T-helper 9 cell (primary cell): ENCODE measurements around the gene GOLGA1.

ENCODE experiments used
- DNase-seq: peaks from one replicate; pipeline ENCODE4 v3.0.0-alpha.2; 2020

The GOLGA1 gene

GRCh38 chr9:124882231-124882630 lies 58.7 kb downstream of the GOLGA1 start:
- no peak for DNase-seq

DNA sequence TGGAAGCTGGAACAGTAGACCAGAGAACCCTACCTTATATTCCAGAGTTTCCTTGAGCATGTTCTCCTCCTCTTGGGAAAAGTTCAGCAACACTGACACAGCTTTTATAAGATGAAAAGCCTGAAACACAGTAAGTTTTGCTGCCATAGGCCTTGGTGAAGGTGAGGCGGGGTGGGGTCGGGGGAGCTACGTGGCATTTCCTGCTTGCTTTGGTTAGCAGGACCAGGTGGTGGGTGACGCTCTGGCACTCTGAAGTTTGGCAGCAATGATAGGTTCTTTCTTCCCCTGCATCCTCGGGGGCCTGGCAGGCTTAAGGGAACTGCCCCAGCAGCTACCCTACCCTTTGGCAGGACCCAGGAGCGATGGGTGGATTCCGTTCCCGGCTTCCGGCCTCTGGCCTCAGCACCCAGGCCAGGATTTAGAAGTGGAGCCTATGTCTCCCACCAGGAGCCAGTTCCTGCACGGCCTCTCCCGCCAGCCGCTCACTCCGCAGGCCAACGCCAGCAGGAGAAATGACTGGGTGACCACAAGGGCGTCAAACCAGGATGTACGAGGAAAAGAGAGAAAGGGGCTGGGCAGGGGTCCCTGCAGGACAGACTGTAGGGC lies 59.6 kb downstream of the GOLGA1 start:
- no peak for DNase-seq

DNA sequence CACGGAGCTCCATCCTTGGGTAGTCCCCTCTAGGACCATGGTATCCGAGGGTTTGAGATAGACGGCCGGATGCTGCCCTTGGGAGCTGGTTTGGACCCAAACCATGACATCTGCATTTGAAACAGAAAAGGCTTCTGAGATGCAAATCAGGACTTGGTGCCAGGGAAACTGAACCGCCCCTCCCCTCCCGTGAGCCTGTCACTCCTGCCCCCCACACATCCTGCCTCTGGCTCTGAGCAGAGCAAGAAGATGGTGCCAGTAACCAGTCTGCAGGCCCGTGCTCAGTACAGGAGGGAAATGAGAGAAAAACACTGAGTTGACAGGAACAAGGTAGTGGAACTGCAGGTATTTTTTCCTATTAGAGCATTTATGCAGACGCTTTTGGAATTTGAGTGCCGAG lies 60.4 kb downstream of the GOLGA1 start:
- no peak for DNase-seq

DNA sequence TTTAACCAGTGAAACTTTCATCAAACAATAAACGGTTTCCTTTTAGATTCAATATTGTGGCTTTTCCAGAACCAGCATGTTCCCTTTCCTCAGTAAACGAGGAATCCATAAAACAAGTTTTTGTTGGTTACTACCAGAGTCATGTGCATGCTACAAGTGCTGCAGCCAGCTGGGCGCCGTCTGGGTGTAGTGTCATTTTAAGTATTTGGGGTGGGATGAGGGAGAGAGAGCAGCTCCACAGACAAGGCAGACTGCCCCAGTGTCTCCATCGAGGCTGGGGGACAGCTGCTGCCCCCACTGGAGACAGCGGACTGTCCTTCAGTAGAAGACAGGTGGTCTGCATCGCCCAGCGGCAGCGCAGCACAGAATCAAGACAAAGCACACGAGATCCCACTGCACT lies 61.7 kb downstream of the GOLGA1 start:
- no peak for DNase-seq

GRCh38 chr9:124878518-124878917 lies 62.4 kb downstream of the GOLGA1 start:
- DNase-seq = no peak

GRCh38 chr9:124878021-124878420 lies 62.9 kb downstream of the GOLGA1 start:
- DNase-seq = no peak

GRCh38 chr9:124877021-124877782 lies 63.7 kb downstream of the GOLGA1 start:
- DNase-seq = no peak

DNA sequence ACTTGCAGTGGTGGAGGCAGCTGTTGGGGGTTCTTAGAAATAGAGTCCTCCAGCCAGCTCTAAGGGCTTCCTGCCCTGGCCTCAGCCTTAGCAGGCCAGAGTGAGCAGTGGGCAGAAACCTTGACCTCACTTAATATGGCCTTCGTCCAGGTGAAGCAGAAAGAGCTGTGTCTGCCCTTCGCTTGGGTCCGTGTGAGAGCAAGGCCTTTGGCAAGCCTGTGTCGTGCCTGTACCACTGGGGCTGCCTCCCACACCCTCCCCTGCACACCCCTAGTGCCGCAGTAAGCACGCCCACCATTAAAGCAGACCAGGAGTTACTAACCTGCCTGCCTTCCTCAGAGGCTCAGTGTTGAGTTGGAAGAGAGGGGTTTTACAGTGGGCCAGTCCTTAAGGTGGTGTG lies 65.4 kb downstream of the GOLGA1 start:
- DNase-seq = no peak

- no peak for DNase-seq
Observed at GRCh38 chr9:124873664-124874063, 67.2 kb downstream of the GOLGA1 start.

- DNase-seq = no peak
Observed at GRCh38 chr9:124871156-124871561, 69.7 kb downstream of the GOLGA1 start.

DNA sequence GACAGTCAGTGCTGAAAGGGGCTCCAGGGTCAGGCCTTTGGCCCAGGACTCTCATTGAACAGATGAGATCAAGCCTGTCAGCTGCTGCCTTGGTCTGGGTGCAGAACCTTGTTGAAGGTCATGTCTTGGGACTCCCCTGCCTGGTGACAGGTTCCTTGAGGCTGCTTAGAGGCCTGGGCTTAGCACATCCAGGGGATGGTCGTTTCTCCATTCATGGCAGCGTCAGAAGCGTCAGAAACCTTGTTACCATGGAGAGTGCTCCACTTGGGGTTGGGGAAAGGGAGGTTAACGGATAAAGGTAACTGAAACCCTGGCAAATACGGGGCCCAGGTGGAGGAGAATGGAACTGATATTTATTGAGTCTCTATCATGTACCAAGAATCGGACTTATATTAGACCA lies 70.2 kb downstream of the GOLGA1 start:
- DNase-seq = no peak

DNA sequence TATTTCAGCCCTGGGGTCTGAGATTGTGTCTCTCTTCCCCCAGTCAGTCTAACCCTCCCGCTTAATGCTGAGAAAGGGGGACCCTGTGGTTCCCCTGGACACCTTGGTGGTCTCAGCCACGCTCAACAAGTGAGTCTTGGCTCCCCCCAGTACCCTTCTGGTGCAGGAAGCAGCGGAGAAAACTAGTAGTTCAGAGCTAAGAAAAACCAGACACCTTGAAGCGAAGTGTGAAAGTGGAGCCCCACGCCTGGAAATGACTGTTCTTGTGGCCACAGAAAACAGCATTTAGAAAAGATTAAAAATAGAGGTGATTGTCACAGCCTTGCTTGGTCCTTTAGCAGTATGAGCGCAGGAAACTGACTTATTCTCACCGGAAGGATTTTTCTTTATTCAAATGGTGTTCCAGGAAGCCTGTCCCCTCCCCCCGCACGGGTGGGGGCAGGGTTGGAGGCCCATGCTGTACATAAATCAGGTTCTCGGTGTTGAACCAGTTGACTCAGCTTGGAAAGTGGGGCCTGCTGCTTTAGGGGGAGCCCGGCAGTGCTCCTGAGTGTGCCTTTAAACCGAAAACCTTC lies 70.8 kb downstream of the GOLGA1 start:
- peak; percentile 62 for DNase-seq

- DNase-seq = peak; percentile 35
Observed at GRCh38 chr9:124869466-124869985, 71.4 kb downstream of the GOLGA1 start.

- DNase-seq = peak; percentile 87
Observed at GRCh38 chr9:124868511-124869465, 72.1 kb downstream of the GOLGA1 start.

- no peak for DNase-seq
Observed at GRCh38 chr9:124863371-124863871, 77.5 kb downstream of the GOLGA1 start.

GRCh38 chr9:124861342-124862229 lies 79.3 kb downstream of the GOLGA1 start, which contains the start of the genes ARPC5L and RPL35:
TSS of gene ARPC5L (plus strand) at chr9:124862130. CDS start at chr9:124869291, 7,161 bp downstream.
TSS of gene RPL35 (minus strand) at chr9:124861957. CDS start at chr9:124861912, 45 bp downstream.
- DNase-seq = peak; percentile 94

- no peak for DNase-seq
Observed at GRCh38 chr9:124860582-124861341, 80.1 kb downstream of the GOLGA1 start.

- no peak for DNase-seq
Observed at GRCh38 chr9:124859803-124860581, 80.9 kb downstream of the GOLGA1 start.

- no peak for DNase-seq
Observed at GRCh38 chr9:124858330-124859046, 82.4 kb downstream of the GOLGA1 start.
